T-helper 2 cell treated with Interferon-gamma antibody and Interleukin-4, amounts not matched to agents 5 μg/mL and 100 μg/mL, for 36 hours (primary cell): ENCODE measurements around the gene LSR.

Source experiments
- DNase-seq: peaks from one replicate; pipeline ENCODE4 v3.0.0; 2021; ENCODE audit warnings: low spot score
- H3K27ac Mint-ChIP-seq: one replicate; pipeline ENCODE4 v1.8.0; 2021; ENCODE audit warnings: mild to moderate bottlenecking, mixed read lengths
- H3K27me3 Mint-ChIP-seq: one replicate; pipeline ENCODE4 v1.8.0; 2021; ENCODE audit warnings: low read depth, mixed read lengths
- H3K36me3 Mint-ChIP-seq: one replicate; pipeline ENCODE4 v1.8.0; 2021; ENCODE audit warnings: low read depth, mixed read lengths
- H3K4me1 Mint-ChIP-seq: one replicate; pipeline ENCODE4 v1.8.0; 2021; ENCODE audit warnings: low read depth, mixed read lengths
- H3K4me3 Mint-ChIP-seq: one replicate; pipeline ENCODE4 v1.8.0; 2022; ENCODE audit warnings: mild to moderate bottlenecking, moderate library complexity, mixed read lengths
- H3K9me3 Mint-ChIP-seq: one replicate; pipeline ENCODE4 v1.8.0; 2021; ENCODE audit warnings: mixed read lengths

LSR gene

DNA sequence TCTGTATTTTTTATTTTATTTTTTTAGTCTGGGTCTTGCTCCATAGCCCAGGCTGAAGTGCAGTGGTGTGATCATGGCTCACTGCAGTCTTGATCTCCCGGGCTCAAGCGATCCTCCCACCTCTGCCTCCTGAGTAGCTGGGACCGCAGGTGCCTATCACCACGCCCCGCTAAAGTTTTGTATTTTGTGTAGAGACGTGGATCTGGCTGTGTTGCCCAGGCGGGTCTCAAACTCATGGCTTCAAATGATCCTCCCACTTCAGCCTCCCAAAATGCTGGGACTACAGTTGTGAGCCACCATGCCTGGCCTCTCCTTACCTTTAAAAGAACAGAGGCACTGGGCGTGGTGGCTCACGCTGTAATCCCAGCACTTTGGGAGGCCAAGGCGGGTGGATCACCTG is 38.9 kb downstream of the LSR start:
- H3K4me1 Mint-ChIP-seq: no peaks in the 10 kb centered on the region
- no peak for DNase-seq
- H3K36me3 Mint-ChIP-seq: no peaks in the 10 kb centered on the region
- no peaks in the 10 kb centered on the region for H3K9me3 Mint-ChIP-seq
- peaks cover 13% of the 10 kb centered on the region for H3K27me3 Mint-ChIP-seq
- H3K27ac Mint-ChIP-seq: no peak overlapping the region
- no peak overlapping the region for H3K4me3 Mint-ChIP-seq

DNA sequence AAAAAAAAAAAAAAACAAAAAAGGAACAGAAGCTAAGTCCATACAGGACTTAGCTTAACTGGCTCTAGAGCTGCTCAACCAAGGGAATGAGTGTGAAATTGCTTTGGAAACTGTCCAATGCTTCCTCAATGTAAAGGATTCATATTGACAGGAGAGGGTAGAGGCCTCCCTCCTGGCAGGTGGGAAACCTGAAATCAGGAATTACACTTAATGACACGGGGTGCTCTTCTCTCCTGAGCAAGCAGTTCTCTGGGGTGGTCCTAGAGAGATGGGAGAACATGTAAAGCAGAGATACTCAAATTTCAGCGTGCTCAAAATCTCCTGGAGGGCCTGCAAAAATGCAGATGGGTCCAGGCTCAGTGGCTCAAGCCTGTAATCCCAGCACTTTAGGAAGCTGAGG is 39.5 kb downstream of the LSR start:
- Mint-ChIP-seq H3K27ac (no peak overlapping the region), H3K4me1 (no peaks in the 10 kb centered on the region), H3K27me3 (peaks cover 7% of the 10 kb centered on the region), H3K36me3 (no peaks in the 10 kb centered on the region), H3K9me3 (no peaks in the 10 kb centered on the region), H3K4me3 (no peak overlapping the region)
- DNase-seq: no peak

DNA sequence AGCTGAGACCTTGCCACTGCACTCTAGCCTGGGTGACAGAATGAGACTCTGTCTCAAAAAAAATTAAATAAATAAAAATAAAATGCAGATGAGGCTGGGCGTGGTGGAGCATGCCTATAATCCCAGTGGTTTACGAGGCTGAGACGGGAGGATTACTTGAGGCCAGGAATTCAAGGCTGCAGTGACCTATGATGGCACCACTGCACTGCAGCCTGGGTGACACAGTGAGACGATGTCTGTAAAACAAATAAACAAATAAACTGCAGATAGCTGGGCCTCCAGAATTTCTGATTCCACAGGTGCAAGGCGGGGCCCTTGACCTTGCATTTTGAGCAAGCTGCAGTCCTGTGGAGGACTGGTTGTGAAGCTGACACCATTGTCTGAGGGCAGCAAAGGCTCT is 40.1 kb downstream of the LSR start:
- DNase-seq: no peak
- Mint-ChIP-seq H3K4me3 (no peak overlapping the region), H3K27ac (no peak overlapping the region), H3K36me3 (no peaks in the 10 kb centered on the region), H3K9me3 (no peaks in the 10 kb centered on the region), H3K27me3 (peaks cover 5% of the 10 kb centered on the region), H3K4me1 (no peaks in the 10 kb centered on the region)

DNA sequence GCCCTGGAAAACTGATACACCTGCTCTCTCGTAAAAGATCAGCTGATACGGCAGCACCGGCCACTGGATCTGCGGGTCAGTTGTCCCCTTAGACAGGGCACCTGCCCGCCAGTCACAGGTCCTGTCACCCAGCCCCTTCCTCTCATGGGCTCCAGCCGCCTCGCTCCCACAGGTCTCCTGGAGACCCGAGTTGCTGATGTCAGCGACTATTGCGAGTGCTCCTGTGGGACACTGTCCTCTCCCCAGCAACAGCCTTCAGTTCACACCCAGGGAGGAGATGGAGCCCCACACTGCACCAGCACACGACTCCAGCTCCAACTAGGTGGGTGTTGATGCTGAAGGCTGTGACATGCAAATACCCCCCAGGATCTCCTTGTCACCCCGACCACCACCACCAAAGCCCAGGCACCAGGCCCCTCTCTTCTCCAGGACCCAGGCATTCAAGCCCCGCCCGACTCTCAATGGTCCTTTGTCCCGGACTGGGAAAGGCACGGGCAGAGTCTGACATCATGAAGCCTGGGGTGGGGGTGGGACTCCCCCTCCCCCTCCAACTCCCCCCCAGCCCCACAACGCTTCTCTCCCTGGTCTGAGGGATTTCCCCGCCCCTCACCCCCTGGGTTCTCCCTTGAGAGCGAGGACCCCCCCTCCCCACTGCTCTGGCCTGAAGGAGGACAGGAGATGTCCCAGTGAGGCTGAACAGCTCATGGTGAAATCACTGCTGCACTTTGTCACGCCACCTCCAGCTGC is 41.8 kb downstream of the LSR start:
- no peaks in the 10 kb centered on the region for H3K36me3 Mint-ChIP-seq
- no peak overlapping the region for H3K27ac Mint-ChIP-seq
- H3K4me1 Mint-ChIP-seq: no peaks in the 10 kb centered on the region
- H3K9me3 Mint-ChIP-seq: no peaks in the 10 kb centered on the region
- no peak for DNase-seq
- H3K27me3 Mint-ChIP-seq: no peaks in the 10 kb centered on the region
- no peak overlapping the region for H3K4me3 Mint-ChIP-seq

DNA sequence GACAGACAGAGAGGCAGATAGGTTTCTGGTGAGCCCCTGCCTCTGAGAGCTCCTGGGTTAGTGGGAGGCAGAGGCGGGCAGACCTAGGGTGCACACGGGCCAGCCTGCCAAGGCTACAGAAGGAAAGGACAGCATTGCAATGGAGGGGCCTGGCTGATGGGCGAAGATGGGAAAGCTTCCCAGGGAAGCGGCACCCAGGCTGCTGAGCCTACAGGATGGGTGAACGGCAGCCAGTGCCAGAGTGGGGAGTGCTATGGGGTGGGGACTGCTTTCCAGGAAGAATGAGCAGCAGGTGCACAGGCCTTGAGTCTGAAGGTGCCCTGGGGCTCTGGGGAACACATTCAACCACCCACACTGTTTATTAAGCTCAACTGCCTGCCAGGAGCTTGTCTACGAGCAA is 42.5 kb downstream of the LSR start:
- no peak for DNase-seq
- H3K9me3 Mint-ChIP-seq: no peaks in the 10 kb centered on the region
- H3K4me3 Mint-ChIP-seq: no peak overlapping the region

DNA sequence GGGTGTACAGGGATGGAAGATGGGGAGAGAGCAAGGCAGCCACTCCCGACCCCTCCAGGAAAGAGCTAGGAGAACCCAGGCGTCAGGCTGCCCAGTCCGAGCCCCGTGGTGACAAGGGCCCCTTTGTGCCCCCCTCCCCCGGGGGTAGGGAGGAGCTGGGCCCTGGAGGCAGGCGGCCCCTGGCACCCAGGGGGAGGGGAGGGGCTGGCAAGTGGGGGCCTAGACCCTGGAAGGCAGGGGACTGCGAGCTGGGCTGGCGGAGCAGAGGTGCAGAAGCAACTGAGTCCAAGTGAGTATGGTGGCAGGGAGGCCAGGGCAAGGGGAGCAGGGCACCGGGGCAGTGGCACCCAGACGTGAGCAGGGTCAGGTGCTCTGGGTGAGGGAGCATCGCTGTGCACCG is 43.1 kb downstream of the LSR start, which contains the start of gene MAG:
MAG (plus strand) TSS at position 246 of the 400 bp plus-strand sequence. CDS start 3,248 bp downstream, outside the sequence.
- no peak for DNase-seq
- no peak within 1 kb of the TSS for H3K27ac Mint-ChIP-seq
- H3K4me1 Mint-ChIP-seq: peaks cover 4% of the 10 kb centered on the region
- H3K9me3 Mint-ChIP-seq: no peaks in the 10 kb centered on the region
- H3K4me3 Mint-ChIP-seq: no peak within 1 kb of the TSS
- H3K27me3 Mint-ChIP-seq: no peaks in the 10 kb centered on the region
- H3K36me3 Mint-ChIP-seq: no peaks in the 10 kb centered on the region

More for the DNA sequence above, 42.5 kb downstream of the LSR start:
- Mint-ChIP-seq H3K27ac (no peak overlapping the region), H3K27me3 (no peaks in the 10 kb centered on the region), H3K36me3 (no peaks in the 10 kb centered on the region), H3K4me1 (peaks cover 4% of the 10 kb centered on the region)

DNA sequence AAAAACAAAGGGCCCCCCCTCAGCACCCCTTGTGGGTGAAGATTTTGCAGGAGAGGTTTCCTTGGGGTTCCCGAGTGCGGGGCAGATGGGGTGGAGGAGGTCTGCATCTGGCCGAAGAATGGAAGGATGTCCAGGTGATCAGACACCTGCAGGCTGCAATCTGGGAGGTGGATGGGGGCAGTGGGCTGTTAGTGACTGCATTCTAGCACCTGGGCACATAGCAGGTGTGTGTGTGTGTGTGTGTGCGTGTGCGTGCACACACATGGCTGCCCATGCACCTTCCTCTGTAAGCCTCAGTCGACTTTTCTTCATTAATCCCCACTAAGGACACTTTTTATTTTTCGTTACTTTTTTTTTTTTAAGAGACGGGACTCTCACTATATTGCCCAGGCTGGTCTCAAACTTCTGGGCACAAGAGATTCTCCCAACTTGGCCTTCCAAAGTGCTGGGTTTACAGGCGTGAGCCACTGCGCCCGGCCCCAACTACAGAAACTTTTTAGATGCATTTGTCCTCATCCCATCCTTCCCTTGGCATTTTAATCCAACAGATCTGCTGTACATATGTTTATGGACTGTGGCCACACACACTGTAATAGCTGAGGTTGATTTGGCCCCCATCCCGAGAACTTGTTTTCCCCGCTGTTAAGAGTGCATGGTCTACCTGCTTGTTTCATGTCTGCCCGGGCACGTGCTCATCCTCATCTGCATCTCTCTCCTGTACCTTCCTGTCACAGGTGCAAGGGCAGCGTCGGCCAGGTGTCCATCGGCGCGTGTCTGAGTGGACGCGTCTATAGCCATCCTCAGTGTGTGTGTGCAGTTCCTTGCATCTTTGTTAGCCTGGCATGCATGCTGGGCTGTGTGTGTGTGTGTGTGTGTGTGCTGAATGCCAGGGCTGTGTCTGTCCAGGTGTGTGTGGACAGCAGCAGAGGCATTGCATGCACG is 43.9 kb downstream of the LSR start:
- no peaks in the 10 kb centered on the region for H3K36me3 Mint-ChIP-seq
- no peaks in the 10 kb centered on the region for H3K27me3 Mint-ChIP-seq
- peaks cover 4% of the 10 kb centered on the region for H3K4me1 Mint-ChIP-seq
- no peaks in the 10 kb centered on the region for H3K9me3 Mint-ChIP-seq
- H3K4me3 Mint-ChIP-seq: no peak overlapping the region
- no peak overlapping the region for H3K27ac Mint-ChIP-seq
- DNase-seq: no peak

DNA sequence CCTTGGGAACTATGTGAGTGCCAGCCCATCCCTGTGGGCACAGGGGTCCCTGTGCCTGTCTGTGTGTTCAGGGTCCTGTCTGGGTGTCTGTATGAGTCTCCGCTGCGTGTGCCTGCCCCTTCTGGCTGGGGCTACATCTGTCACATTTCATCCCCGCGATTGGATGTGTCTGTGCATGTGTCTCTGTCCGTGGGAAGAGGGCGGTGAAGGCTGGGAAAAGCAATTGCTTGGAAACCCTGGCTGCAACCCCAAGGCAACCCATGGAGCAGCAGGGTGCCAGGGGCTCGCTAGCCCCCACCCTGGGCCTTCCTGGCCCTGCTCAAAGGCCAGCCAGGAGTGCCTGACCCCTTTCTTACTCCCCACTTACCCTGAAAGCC is 44.5 kb downstream of the LSR start:
- no peak overlapping the region for H3K4me3 Mint-ChIP-seq
- no peaks in the 10 kb centered on the region for H3K9me3 Mint-ChIP-seq
- no peaks in the 10 kb centered on the region for H3K27me3 Mint-ChIP-seq
- H3K36me3 Mint-ChIP-seq: no peaks in the 10 kb centered on the region
- no peak for DNase-seq
- H3K27ac Mint-ChIP-seq: no peak overlapping the region
- peaks cover 4% of the 10 kb centered on the region for H3K4me1 Mint-ChIP-seq

DNA sequence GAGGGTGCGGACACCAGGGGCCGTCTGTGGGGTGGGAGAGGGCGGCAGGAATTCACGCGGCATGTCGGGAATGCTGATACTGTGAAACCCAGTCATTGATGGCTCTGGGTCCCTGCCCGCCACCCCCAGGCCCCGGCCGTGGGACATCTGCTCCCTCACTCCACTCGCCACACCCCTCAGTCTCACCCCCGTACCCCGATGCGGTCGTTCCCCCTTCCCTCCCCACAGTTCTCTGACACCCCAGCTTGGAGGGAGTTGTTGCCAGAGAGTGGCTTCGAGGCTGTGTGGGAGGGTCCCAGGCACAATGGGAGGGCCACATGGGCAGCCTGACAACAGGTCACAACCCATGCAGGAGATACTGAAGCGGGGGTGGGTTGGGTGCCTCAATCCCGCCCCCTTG is 45.0 kb downstream of the LSR start:
- Mint-ChIP-seq H3K4me3 (no peak overlapping the region), H3K27me3 (no peaks in the 10 kb centered on the region), H3K9me3 (no peaks in the 10 kb centered on the region), H3K27ac (no peak overlapping the region), H3K36me3 (no peaks in the 10 kb centered on the region), H3K4me1 (peaks cover 4% of the 10 kb centered on the region)
- DNase-seq: no peak

DNA sequence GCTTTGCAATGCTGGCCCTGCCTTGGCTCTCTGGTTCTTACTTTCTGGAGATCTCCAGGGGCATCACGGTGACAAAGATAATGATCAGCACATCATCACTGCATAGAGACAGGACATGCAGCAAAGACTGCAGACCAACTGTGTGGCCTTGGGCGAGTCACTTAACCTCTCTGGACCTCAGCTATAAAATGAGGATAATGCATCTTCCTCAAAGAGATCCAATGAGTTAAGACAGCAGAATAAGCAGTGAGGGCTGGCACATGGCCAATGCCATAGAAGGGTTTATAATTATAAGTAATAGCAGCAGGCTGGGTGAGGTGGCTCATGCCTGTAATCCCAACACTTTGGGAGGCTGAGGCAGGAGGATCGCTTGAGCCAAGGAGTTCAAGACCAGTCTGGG is 45.5 kb downstream of the LSR start:
- Mint-ChIP-seq H3K4me3 (no peak overlapping the region), H3K9me3 (no peaks in the 10 kb centered on the region), H3K27me3 (no peaks in the 10 kb centered on the region), H3K36me3 (no peaks in the 10 kb centered on the region), H3K4me1 (peaks cover 4% of the 10 kb centered on the region), H3K27ac (no peak overlapping the region)
- DNase-seq: no peak

DNA sequence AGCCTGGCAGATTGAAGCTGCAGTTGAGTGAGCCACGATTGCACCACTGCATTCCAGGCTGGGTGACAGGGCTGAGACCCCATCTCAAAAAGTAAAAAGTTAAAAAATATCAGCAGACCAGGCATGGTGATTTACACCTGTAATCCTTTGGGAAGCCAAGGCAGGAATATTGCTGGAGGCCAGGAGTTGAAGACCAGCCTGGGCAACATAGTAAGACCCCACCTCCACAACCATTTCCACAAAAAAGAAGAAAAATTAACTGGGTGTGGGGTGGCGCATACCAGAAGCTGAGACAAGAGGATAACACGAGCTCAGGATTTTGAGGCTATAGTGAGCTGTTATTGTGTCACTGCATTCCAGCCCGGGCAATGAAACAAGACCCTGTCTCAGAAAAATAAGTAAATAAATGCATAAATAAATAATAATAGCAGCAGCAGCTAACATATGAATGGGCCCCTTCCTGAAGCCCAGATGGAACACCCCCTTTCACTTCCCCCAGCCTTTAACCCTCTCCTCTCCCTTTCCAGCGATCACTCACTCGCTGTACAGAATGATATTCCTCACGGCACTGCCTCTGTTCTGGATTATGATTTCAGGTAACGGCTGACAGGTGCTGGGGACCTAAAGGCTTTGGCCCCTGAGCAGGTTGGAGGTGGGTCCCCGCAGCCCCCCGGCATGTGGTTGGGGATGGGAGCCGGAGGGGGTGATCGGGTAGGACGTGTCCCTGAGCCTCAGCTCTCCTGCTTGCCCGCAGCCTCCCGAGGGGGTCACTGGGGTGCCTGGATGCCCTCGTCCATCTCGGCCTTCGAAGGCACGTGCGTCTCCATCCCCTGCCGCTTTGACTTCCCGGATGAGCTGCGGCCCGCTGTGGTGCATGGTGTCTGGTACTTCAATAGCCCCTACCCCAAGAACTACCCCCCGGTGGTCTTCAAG is 46.3 kb downstream of the LSR start:
- Mint-ChIP-seq H3K4me1 (peaks cover 4% of the 10 kb centered on the region), H3K4me3 (no peak overlapping the region), H3K27me3 (no peaks in the 10 kb centered on the region), H3K9me3 (no peaks in the 10 kb centered on the region), H3K36me3 (no peaks in the 10 kb centered on the region), H3K27ac (no peak overlapping the region)
- DNase-seq: no peak

DNA sequence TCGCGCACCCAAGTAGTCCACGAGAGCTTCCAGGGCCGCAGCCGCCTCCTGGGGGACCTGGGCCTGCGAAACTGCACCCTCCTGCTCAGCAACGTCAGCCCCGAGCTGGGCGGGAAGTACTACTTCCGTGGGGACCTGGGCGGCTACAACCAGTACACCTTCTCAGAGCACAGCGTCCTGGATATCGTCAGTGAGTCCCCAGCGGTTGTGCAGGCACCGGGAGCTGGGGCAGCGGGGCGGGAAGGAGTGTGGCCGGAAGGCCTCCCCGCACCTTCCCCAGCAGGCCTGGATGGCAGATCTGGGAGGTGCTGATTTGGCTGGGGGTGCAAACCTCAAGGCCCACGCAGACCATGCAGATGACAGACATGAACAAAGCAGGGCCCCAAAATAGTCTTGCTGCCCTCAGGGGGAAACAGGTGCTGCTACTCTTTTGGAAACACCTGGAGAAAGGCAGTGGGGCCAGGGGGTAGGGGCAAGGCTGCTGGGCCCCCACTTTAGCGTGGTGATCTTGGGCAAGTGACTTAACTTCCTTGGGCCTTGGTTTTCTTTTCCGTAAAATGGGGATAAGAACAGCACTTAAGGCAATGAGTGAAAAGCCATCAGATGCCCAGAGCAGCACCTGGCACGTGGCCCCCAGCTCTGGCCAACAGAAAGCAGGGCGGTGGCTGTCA is 47.1 kb downstream of the LSR start:
- H3K27me3 Mint-ChIP-seq: no peaks in the 10 kb centered on the region
- peak overlapping the region; percentile 23 for H3K27ac Mint-ChIP-seq
- H3K36me3 Mint-ChIP-seq: no peaks in the 10 kb centered on the region
- H3K4me3 Mint-ChIP-seq: no peak overlapping the region
- H3K9me3 Mint-ChIP-seq: no peaks in the 10 kb centered on the region
- peaks cover 4% of the 10 kb centered on the region for H3K4me1 Mint-ChIP-seq
- peak; percentile 8 for DNase-seq
